HepG2 (cell line): Measurements from ENCODE around the gene PRPSAP1. TPM values are rescaled to one million over a fixed set of nuclear protein-coding genes. Genes with fewer than 3 reads are reported as not detected.

ENCODE experiments used
- ARID4A ChIP-seq: sonication (generic); formaldehyde crosslinking; IDR thresholded peaks from 2 replicates; pipeline ENCODE4 v1.5.0; 2020; ENCODE audit warnings: mild to moderate bottlenecking, missing genetic modification reagents, borderline replicate concordance
- BRD4 ChIP-seq: sonication (generic); formaldehyde crosslinking; IDR thresholded peaks from 2 replicates; pipeline ENCODE4 v1.4.0; 2020; ENCODE audit warnings: missing genetic modification reagents
- FOXO1 ChIP-seq: sonication (generic); formaldehyde crosslinking; IDR thresholded peaks from 2 replicates; pipeline ENCODE4 v1.4.0; 2020; ENCODE audit warnings: missing genetic modification reagents
- HMG20A ChIP-seq: IDR thresholded peaks from 2 replicates; pipeline ENCODE4 v1.6.1; 2016; ENCODE audit warnings: borderline replicate concordance
- MAF1 ChIP-seq: sonication (generic); formaldehyde crosslinking; IDR thresholded peaks from 2 replicates; pipeline ENCODE4 v1.5.0; 2020; ENCODE audit warnings: missing genetic modification reagents, borderline replicate concordance
- MAFF ChIP-seq: IDR thresholded peaks from 2 replicates; pipeline ENCODE4 v1.6.1; 2011; ENCODE audit warnings: low read depth, low read length, improper control_type of control experiment
- MED1 ChIP-seq: sonication (generic); formaldehyde crosslinking; IDR thresholded peaks from 2 replicates; pipeline ENCODE4 v1.4.0; 2020; ENCODE audit warnings: missing genetic modification reagents
- NR2F2 ChIP-seq: IDR thresholded peaks from 2 replicates; pipeline ENCODE4 v1.6.1; 2012; ENCODE audit warnings: low read depth, inconsistent platforms, borderline replicate concordance
- SRSF4 ChIP-seq: fragments of 200-400 bp; formaldehyde crosslinking; IDR thresholded peaks from one replicate; pipeline ENCODE4 v1.6.1; 2018; ENCODE audit warnings: mild to moderate bottlenecking, low read depth, low read length, moderate library complexity; ENCODE audit not compliant: poor library complexity, severe bottlenecking
- ZFP1 ChIP-seq: IDR thresholded peaks from 2 replicates; pipeline ENCODE4 v1.6.1; 2016
- ZNF296 ChIP-seq: sonication (generic); formaldehyde crosslinking; conservative IDR thresholded peaks from 2 replicates; pipeline ENCODE4 v1.5.0; 2020; ENCODE audit warnings: mild to moderate bottlenecking, missing genetic modification reagents
- ZNF329 ChIP-seq: sonication (generic); formaldehyde crosslinking; IDR thresholded peaks from 2 replicates; pipeline ENCODE4 v1.9.0; 2021; ENCODE audit warnings: low read depth, mild to moderate bottlenecking, missing genetic modification reagents
- ZNF333 ChIP-seq: sonication (generic); formaldehyde crosslinking; IDR thresholded peaks from 2 replicates; pipeline ENCODE4 v1.4.0; 2020; ENCODE audit warnings: mild to moderate bottlenecking, missing genetic modification reagents, borderline replicate concordance
- ZNF574 ChIP-seq: sonication (generic); formaldehyde crosslinking; IDR thresholded peaks from 2 replicates; pipeline ENCODE4 v1.4.0; 2020; ENCODE audit warnings: missing genetic modification reagents
- ZNF580 ChIP-seq: IDR thresholded peaks from 2 replicates; pipeline ENCODE4 v1.6.1; 2016; ENCODE audit warnings: low read depth, borderline replicate concordance
- ZNF639 ChIP-seq: conservative IDR thresholded peaks from 2 replicates; pipeline ENCODE4 v1.6.1; 2018; ENCODE audit warnings: missing genetic modification reagents
- ZNF710 ChIP-seq: sonication (generic); formaldehyde crosslinking; IDR thresholded peaks from 2 replicates; pipeline ENCODE4 v1.5.0; 2020; ENCODE audit warnings: mild to moderate bottlenecking, missing genetic modification reagents, borderline replicate concordance
- polyA plus RNA-seq, 8 experiments: library from polyadenylated mRNA; depleted of rRNA in 3 of 8; stranded (reverse) in 7 of 8; unstranded in 1 of 8; fragments of >200 nt; fragmentation: Illumina TruSeq in 4 of 8; extraction: Trizol in 4 of 8; gene quantifications; 2 replicates each; pipeline versions ENCODE4 v1.2.1 to v1.2.3, GENCODE V29; 2011 to 2016; ENCODE audit warnings: low read depth in 4 of 8, missing spikeins in 1 of 8, mixed read lengths in 1 of 8; ENCODE audit not compliant: insufficient read depth in 1 of 8
- total RNA-seq, 5 experiments: library from RNA; depleted of rRNA; stranded (reverse); fragments of >200 nt; fragmentation: Illumina TruSeq; extraction: Trizol; gene quantifications; 2 replicates each; pipeline ENCODE4 v1.2.3, GENCODE V29; 2016; ENCODE audit warnings: low read depth in 1 of 5

The PRPSAP1 gene
- total and polyA plus RNA-seq, 2 of the 13 experiments (the other 11 are each of a cell fraction or from before 2014, with no cell fraction given) = 91.1 to 314 TPM

GRCh38 chr17:76384222-76384986 is 30.7 kb upstream of the PRPSAP1 start, which contains the start of gene SPHK1 (continued):
- TF ChIP-seq ZNF710 = 0 out of 2 replicates have a peak, but pooled peaks have one; percentile 15
- TF ChIP-seq ZNF333 = no peak
- TF ChIP-seq ZNF329 (CRISPR knock-in tag) = peak; percentile 76
- peak; percentile 41 for TF ChIP-seq ARID4A (CRISPR knock-in tag)
- TF ChIP-seq ZNF639 (CRISPR knock-in tag) = peak; percentile 58; the same call in 1 of the 2 replicates
- no peak for TF ChIP-seq HMG20A (CRISPR knock-in tag)
- TF ChIP-seq NR2F2 = no peak; the same call in 1 of the 2 replicates
- TF ChIP-seq ZNF296 (CRISPR knock-in tag) = no peak
- peak; percentile 75 for TF ChIP-seq ZNF574 (CRISPR knock-in tag)
- peak; percentile 49 for TF ChIP-seq SRSF4
- no peak for TF ChIP-seq MAFF
- peak; percentile 46 for TF ChIP-seq FOXO1
- peak; percentile 19; the same call in 1 of the 2 replicates for TF ChIP-seq ZFP1 (CRISPR knock-in tag)
- TF ChIP-seq ZNF580 (CRISPR knock-in tag) = no peak
- peak; percentile 34; the same call in 1 of the 2 replicates for TF ChIP-seq MED1 (CRISPR knock-in tag)
- peak; percentile 5; the same call in 1 of the 2 replicates for TF ChIP-seq MAF1 (CRISPR knock-in tag)
- no peak; the same call in 1 of the 2 replicates for TF ChIP-seq BRD4 (CRISPR knock-in tag)
